PC-9 (cell line): Measurements from ENCODE around the gene GSC2.

Experiments used
- CTCF ChIP-seq: fragments of 200-600 bp; sonication (generic); conservative IDR thresholded peaks from 2 replicates; pipeline ENCODE4 v1.6.1; 2017; ENCODE audit warnings: mixed run types, antibody characterized with exemption, mild to moderate bottlenecking, moderate library complexity
- EZH2 ChIP-seq: fragments of 200-600 bp; sonication (generic); IDR thresholded peaks from 2 replicates; pipeline ENCODE4 v1.8.0; 2017; ENCODE audit warnings: antibody characterized with exemption, low read depth

- TF ChIP-seq CTCF (no peak), EZH2 (no peak)
Observed at GRCh38 chr22:19194766-19195536, 44.9 kb upstream of the GSC2 start.
